GM04504 (cell line): ENCODE results near the gene CASP2.

Source experiments
- DNase-seq: peaks from one replicate; pipeline ENCODE4 v3.0.0-alpha.2; 2012; ENCODE audit warnings: low read depth

CASP2 gene

DNA sequence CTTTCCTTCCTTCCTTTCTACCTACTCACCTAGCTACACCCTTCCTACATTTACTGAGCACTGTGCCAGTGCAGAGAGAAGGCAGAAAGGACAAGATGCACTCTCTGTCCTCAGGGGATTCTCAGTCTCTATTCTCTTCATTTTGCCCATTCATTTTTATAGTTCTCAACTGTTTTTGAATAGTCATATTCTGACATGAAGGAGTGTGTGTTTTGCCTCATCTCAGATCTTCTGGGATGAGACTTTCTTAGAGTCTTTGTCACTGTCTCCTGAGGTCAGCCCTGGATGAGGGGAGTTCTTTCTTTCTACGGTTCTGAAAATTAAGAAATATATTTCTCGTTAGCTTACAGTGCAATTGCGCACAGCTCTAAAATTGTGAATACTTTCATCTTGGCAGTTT, 49.1 kb downstream of the CASP2 start:
- no peak for DNase-seq

GRCh38 chr7:143341842-143342241, 53.7 kb downstream of the CASP2 start:
- no peak for DNase-seq

- DNase-seq = no peak
Observed at GRCh38 chr7:143343596-143343995, 55.4 kb downstream of the CASP2 start.

- DNase-seq = no peak
Observed at GRCh38 chr7:143345428-143345900, 57.3 kb downstream of the CASP2 start.

GRCh38 chr7:143346018-143346417, 57.9 kb downstream of the CASP2 start:
- no peak for DNase-seq

- DNase-seq = no peak
Observed at GRCh38 chr7:143347950-143348349, 59.8 kb downstream of the CASP2 start.

DNA sequence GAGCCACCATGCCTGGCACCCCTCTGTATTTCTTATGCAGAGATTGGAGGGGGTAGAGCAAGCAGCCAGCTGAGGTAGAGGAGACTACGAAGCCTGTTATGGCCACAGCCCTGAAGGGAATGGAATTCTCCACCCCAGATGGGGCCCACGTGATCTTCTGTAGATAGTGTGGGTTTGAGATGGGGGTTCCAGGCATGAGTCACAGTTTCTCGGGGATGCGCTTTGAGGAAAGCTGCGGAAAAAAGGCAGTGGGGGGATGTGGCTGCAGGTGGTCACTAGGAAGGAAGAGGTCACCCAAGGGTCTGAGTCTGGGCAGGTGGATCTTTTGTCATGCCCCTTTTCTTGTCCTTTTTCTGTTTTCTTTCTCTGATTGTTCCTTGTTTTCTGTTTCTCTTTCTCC, 62.9 kb downstream of the CASP2 start:
- no peak for DNase-seq

GRCh38 chr7:143351574-143351973, 63.4 kb downstream of the CASP2 start:
- DNase-seq = no peak

- DNase-seq = no peak
Observed at GRCh38 chr7:143352531-143353002, 64.4 kb downstream of the CASP2 start.

GRCh38 chr7:143354376-143354775, 66.2 kb downstream of the CASP2 start:
- no peak for DNase-seq

- no peak for DNase-seq
Observed at GRCh38 chr7:143354965-143355364, 66.8 kb downstream of the CASP2 start.

- DNase-seq = no peak
Observed at GRCh38 chr7:143355450-143356385, 67.6 kb downstream of the CASP2 start.

DNA sequence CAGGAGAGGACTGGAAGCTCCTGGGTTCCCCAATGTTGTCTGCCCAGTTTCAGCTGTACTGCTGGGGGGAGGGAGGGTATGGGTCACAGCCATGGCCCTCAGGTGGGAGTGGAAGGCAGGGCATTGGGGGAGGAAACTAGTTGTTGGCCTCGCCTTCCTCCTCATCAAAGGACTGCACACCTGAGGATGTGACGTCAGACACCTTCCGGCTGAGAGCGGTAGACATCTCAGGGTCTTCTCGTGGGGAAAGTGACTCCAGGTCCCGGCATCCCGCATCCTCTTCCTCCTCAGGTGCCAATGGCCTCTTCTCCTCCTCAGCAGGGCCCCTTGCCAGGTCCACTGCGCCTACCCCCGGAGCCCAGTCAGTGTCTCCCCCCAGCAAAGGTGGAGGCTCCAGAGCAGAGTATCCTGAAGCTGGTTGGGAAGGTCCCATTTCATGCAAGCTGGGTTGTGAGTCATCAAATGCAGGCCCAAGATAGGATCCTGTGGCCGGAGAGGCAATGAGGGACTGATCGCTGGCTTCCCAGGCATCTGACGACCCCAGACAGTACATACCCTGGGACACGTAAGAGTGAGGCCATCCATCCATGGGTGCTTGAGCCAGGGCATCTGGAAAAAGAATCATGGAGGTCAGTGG, 68.4 kb downstream of the CASP2 start:
- DNase-seq = no peak
